IMR-90 (cell line): ENCODE measurements around the gene COX5B. TPM values are rescaled to one million over a fixed set of nuclear protein-coding genes. Genes with fewer than 3 reads are reported as not detected.

ENCODE experiments used
- ATAC-seq: fragments of 200-7000 bp; cut with Tn5 transposase; 2 replicates; pipeline ENCODE4 v1.9.1; 2020; ENCODE audit warnings: low read depth, mild to moderate bottlenecking, moderate library complexity
- BruUV-seq: library from RNA; stranded (reverse); fragments of 400-500 nt; replicated peaks from 2 replicates; lab custom pipeline; 2021; lab: Mats Ljungman, UMichigan
- CTCF ChIA-PET: fragments of 300-600 bp; formaldehyde crosslinking; extraction: SDS; loops from one replicate; lab custom pipeline; 2021; ENCODE audit warnings: antibody characterized with exemption; lab: Yijun Ruan, JAX
- POLR2A ChIA-PET: fragments of 300-600 bp; sonication (Branson Sonifier 250); formaldehyde crosslinking; loops from one replicate; lab custom pipeline; 2022; ENCODE audit warnings: antibody characterized with exemption; ENCODE audit not compliant: unreplicated experiment; lab: Charles Lee
- DNase-seq: peaks from one replicate; pipeline ENCODE4 v3.0.0; 2013
- H2AFZ ChIP-seq: replicated peaks from 2 replicates; pipeline ENCODE3; 2013; ENCODE audit warnings: low read length, mild to moderate bottlenecking; ENCODE audit not compliant: poor library complexity
- H2AK5ac ChIP-seq: 2 replicates; pipeline ENCODE4 v1.6.1; 2013; ENCODE audit warnings: low read depth, low read length, inconsistent platforms
- H2AK9ac ChIP-seq: replicated peaks from 2 replicates; pipeline ENCODE3; 2013; ENCODE audit warnings: mild to moderate bottlenecking, low read depth, low read length, moderate library complexity; ENCODE audit not compliant: poor library complexity
- H2BK120ac ChIP-seq: 2 replicates; pipeline ENCODE4 v1.6.1; 2013; ENCODE audit warnings: low read depth, low read length, inconsistent platforms
- H2BK15ac ChIP-seq: 3 replicates; pipeline ENCODE4 v1.6.1; 2013; ENCODE audit warnings: low read depth, low read length, inconsistent platforms
- H2BK20ac ChIP-seq: 2 replicates; pipeline ENCODE4 v1.6.1; 2013; ENCODE audit warnings: low read depth, mild to moderate bottlenecking, inconsistent platforms, low read length, moderate library complexity
- H2BK5ac ChIP-seq: 2 replicates; pipeline ENCODE4 v1.6.1; 2013; ENCODE audit warnings: mild to moderate bottlenecking, low read depth, low read length, inconsistent platforms; ENCODE audit not compliant: poor library complexity, severe bottlenecking
- H3K14ac ChIP-seq: replicated peaks from 2 replicates; pipeline ENCODE4 v1.6.1; 2013; ENCODE audit warnings: low read depth, low read length, inconsistent platforms
- H3K18ac ChIP-seq: 2 replicates; pipeline ENCODE4 v1.6.1; 2013; ENCODE audit warnings: low read depth, low read length, control low read depth
- H3K23ac ChIP-seq: 2 replicates; pipeline ENCODE4 v1.6.1; 2013; ENCODE audit warnings: low read depth, low read length, inconsistent platforms
- H3K27ac ChIP-seq: 2 replicates; pipeline ENCODE4 v1.5.1; 2013; ENCODE audit warnings: mild to moderate bottlenecking, control low read depth, low read length; ENCODE audit not compliant: insufficient read depth
- H3K27me3 ChIP-seq: 2 replicates; pipeline ENCODE4 v1.6.1; 2013; ENCODE audit warnings: low read length; ENCODE audit not compliant: control insufficient read depth, insufficient read depth
- H3K36me3 ChIP-seq: 2 replicates; pipeline ENCODE4 v1.6.1; 2013; ENCODE audit warnings: low read length, mixed read lengths; ENCODE audit not compliant: control insufficient read depth, insufficient read depth
- H3K4ac ChIP-seq: 2 replicates; pipeline ENCODE4 v1.6.1; 2013; ENCODE audit warnings: low read depth, low read length, inconsistent platforms
- H3K4me1 ChIP-seq: 2 replicates; pipeline ENCODE4 v1.6.1; 2013; ENCODE audit warnings: low read length, mixed read lengths; ENCODE audit not compliant: control insufficient read depth, insufficient read depth
- H3K4me2 ChIP-seq: 2 replicates; pipeline ENCODE4 v1.6.1; 2013; ENCODE audit warnings: low read depth, mild to moderate bottlenecking, control low read depth, low read length, moderate library complexity
- H3K4me3 ChIP-seq: 2 replicates; pipeline ENCODE4 v1.5.1; 2013; ENCODE audit warnings: low read depth, mild to moderate bottlenecking, control low read depth, low read length, moderate library complexity; ENCODE audit not compliant: insufficient read depth
- H3K56ac ChIP-seq: 2 replicates; pipeline ENCODE4 v1.6.1; 2013; ENCODE audit warnings: low read length, inconsistent platforms; ENCODE audit not compliant: insufficient read depth; ENCODE audit errors: extremely low read depth
- H3K79me1 ChIP-seq, 2 experiments: 2 replicates each; pipeline ENCODE4 v1.6.1; 2013; ENCODE audit warnings: low read length in 2 of 2, inconsistent platforms in 1 of 2, low read depth in 1 of 2
- H3K9ac ChIP-seq: 2 replicates; pipeline ENCODE4 v1.6.1; 2013; ENCODE audit warnings: low read depth, low read length, control low read depth
- H3K9me1 ChIP-seq: 2 replicates; pipeline ENCODE4 v1.6.1; 2013; ENCODE audit warnings: low read length, inconsistent platforms; ENCODE audit not compliant: insufficient read depth
- H3K9me3 ChIP-seq: 2 replicates; pipeline ENCODE4 v1.6.1; 2013; ENCODE audit warnings: low read length; ENCODE audit not compliant: control insufficient read depth, insufficient read depth
- H4K20me1 ChIP-seq: 2 replicates; pipeline ENCODE4 v1.6.1; 2013; ENCODE audit warnings: low read length, inconsistent platforms; ENCODE audit not compliant: insufficient read depth
- H4K5ac ChIP-seq: 2 replicates; pipeline ENCODE4 v1.6.1; 2013; ENCODE audit warnings: mild to moderate bottlenecking, low read depth, low read length, control low read depth
- H4K8ac ChIP-seq, 2 experiments: 2 replicates each; pipeline ENCODE4 v1.6.1; 2013; ENCODE audit warnings: low read depth in 2 of 2, low read length in 2 of 2, control low read depth in 1 of 2, inconsistent platforms in 1 of 2
- H4K91ac ChIP-seq: 2 replicates; pipeline ENCODE4 v1.6.1; 2013; ENCODE audit warnings: low read depth, low read length, inconsistent platforms; ENCODE audit not compliant: insufficient read depth
- BHLHE40 ChIP-seq: fragments of 150-350 bp; IDR thresholded peaks from 2 replicates; pipeline ENCODE4 v1.6.1; 2016; ENCODE audit warnings: mild to moderate bottlenecking, low read depth, low read length
- CEBPB ChIP-seq: IDR thresholded peaks from 2 replicates; pipeline ENCODE4 v1.6.1; 2012; ENCODE audit warnings: low read depth, low read length, improper control_type of control experiment
- MAFK ChIP-seq: IDR thresholded peaks from 2 replicates; pipeline ENCODE4 v1.6.1; 2012; ENCODE audit warnings: low read depth, low read length, improper control_type of control experiment
- MAZ ChIP-seq: IDR thresholded peaks from 2 replicates; pipeline ENCODE4 v1.6.1; 2012; ENCODE audit warnings: low read depth, mild to moderate bottlenecking, low read length, improper control_type of control experiment, moderate library complexity, borderline replicate concordance
- MXI1 ChIP-seq: IDR thresholded peaks from 2 replicates; pipeline ENCODE4 v1.6.1; 2012; ENCODE audit warnings: low read depth, mild to moderate bottlenecking, low read length, moderate library complexity, borderline replicate concordance
- NFE2L2 ChIP-seq: fragments of 150-350 bp; IDR thresholded peaks from 2 replicates; pipeline ENCODE4 v1.6.1; 2016; ENCODE audit warnings: low read depth, mild to moderate bottlenecking, low read length
- POLR2A ChIP-seq: IDR thresholded peaks from 2 replicates; pipeline ENCODE4 v1.6.1; 2012; ENCODE audit warnings: mild to moderate bottlenecking, low read depth, low read length
- RAD21 ChIP-seq: IDR thresholded peaks from 2 replicates; pipeline ENCODE4 v1.6.1; 2012; ENCODE audit warnings: low read length, improper control_type of control experiment
- RFX5 ChIP-seq: IDR thresholded peaks from 2 replicates; pipeline ENCODE4 v1.8.0; 2012; ENCODE audit warnings: low read depth, mild to moderate bottlenecking, low read length, moderate library complexity
- SMC3 ChIP-seq: fragments of 150-350 bp; IDR thresholded peaks from 2 replicates; pipeline ENCODE4 v1.6.1; 2016; ENCODE audit warnings: low read depth, mild to moderate bottlenecking, antibody characterized with exemption, low read length, moderate library complexity
- WGBS, 2 experiments: methylation state at CpG; one replicate each; pipeline versions ENCODE4 v1.1.5 to v1.1.7; 2013; ENCODE audit warnings: missing lambda C conversion rate in 2 of 2; ENCODE audit not compliant: insufficient read length in 1 of 2; ENCODE audit errors: extremely low coverage in 2 of 2; 5-methylcytosine and 5-hydroxymethylcytosine counted together
- dilution Hi-C: fragments of 300-500 bp; cut with HindIII; formaldehyde crosslinking; loops from one replicate; pipeline ENCODE4 v1.14.3; 2018; ENCODE audit warnings: low sequenced_read_pairs; ENCODE audit not compliant: unreplicated experiment
- in situ Hi-C: fragments of 300-500 bp; cut with MboI; formaldehyde crosslinking; loops from 3 replicates; pipeline ENCODE4 v1.14.3; 2019; ENCODE audit warnings: low sequenced_read_pairs, inconsistent platforms, mixed read lengths
- intact Hi-C: fragments of 100-400 bp; cut with micrococcal nuclease; formaldehyde crosslinking; loops from 2 replicates; pipeline ENCODE4 v1.10.0; 2022
- polyA plus RNA-seq, 3 experiments: library from polyadenylated mRNA; depleted of rRNA; stranded (reverse); fragments of >200 nt; gene quantifications; 2 replicates each; pipeline ENCODE4 v1.2.3, GENCODE V29; 2012; ENCODE audit warnings: low replicate concordance in 1 of 3
- total RNA-seq: library from RNA; depleted of rRNA; stranded (reverse); fragments of >200 nt; gene quantifications from 2 replicates; pipeline ENCODE4 v1.2.3, GENCODE V29; 2012
- TF ChIP-seq, protein P1 (sequence below): fragments of 150-350 bp; IDR thresholded peaks from 2 replicates; pipeline ENCODE4 v1.6.1; 2017; ENCODE audit warnings: mild to moderate bottlenecking, antibody characterized with exemption, low read length, low read depth
- TF ChIP-seq, protein P2 (sequence below): conservative IDR thresholded peaks from 2 replicates; pipeline ENCODE4 v1.5.1; 2012; ENCODE audit warnings: mild to moderate bottlenecking, low read depth, low read length, improper control_type of control experiment
- TF ChIP-seq, protein P3 (sequence below): fragments of 150-350 bp; IDR thresholded peaks from 2 replicates; pipeline ENCODE4 v1.6.1; 2016; ENCODE audit warnings: low read depth, mild to moderate bottlenecking, low read length, moderate library complexity, borderline replicate concordance

The COX5B gene
- total and polyA plus RNA-seq, 2 of the 4 experiments (the other 2 are of a cell fraction) = 140 to 272 TPM

DNA sequence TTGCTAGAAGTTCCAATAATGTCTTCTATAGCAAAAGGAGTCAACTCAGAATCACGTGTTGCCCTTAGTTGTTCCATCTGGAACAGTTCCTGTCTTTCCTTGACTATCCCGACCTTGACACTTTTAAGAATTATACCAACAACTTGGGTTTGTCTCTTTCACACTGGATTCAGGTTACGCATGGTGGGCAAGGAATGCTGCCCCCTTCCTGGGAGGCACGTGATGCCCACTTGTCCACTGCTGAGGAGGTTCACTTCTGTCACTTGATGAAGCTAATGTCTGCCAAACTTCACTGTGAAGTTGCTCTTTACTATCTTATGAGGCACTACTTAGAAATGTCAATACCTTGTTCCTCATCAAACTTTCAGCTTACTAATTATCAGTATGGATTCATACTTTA, 5.3 kb downstream of the COX5B start:
- in situ Hi-C loops = loop anchor here (25.0 kb wide), 1 partner anchor 1589 kb away; no protein-coding TSS in a partner anchor
- Histone ChIP-seq H3K4me1 (peaks cover 2% of the 10 kb centered on the region), H4K20me1 (no peaks in the 10 kb centered on the region), H3K79me1 (peaks cover 13 to 16% of the 10 kb centered on the region in 2 experiments), H4K5ac (no peak overlapping the region), H3K36me3 (peaks cover 33% of the 10 kb centered on the region), H2BK5ac (no peak overlapping the region), H3K9ac (no peak overlapping the region), H3K18ac (no peak overlapping the region), H4K8ac (no peak overlapping the region), H3K27ac (no peak overlapping the region), H3K9me3 (peaks cover 15% of the 10 kb centered on the region), H2BK20ac (no peak overlapping the region), H3K14ac (no peak overlapping the region), H2BK120ac (no peak overlapping the region), H3K4me2 (no peak overlapping the region), H3K9me1 (peaks cover 3% of the 10 kb centered on the region; the same call in 1 of the 2 replicates), H3K56ac (no peak overlapping the region), H4K91ac (no peak overlapping the region), H2AFZ (no peak overlapping the region), H2BK15ac (no peak overlapping the region), H2AK9ac (no peak overlapping the region), H3K27me3 (no peaks in the 10 kb centered on the region), H2AK5ac (no peak overlapping the region), H3K4me3 (no peak overlapping the region), H3K4ac (no peak overlapping the region), H3K23ac (no peak overlapping the region)
- POLR2A ChIA-PET = no interaction called here
- intact Hi-C loops = no loop called here
- WGBS, 2 experiments = 100% methylated on average over 2 of the region's 4 CpGs; no CpG with 5 or more reads in 1 of the 2 experiments
- CTCF ChIA-PET = interaction anchor here (0.8 kb wide), 1 partner anchor 11 kb away, joined by 3 read pairs; no protein-coding TSS in a partner anchor
- dilution Hi-C loops = no loop called here
- no TSS peak for BruUV-seq
- ATAC-seq (no peak), DNase-seq (no peak)
- TF ChIP-seq, protein P1, sequence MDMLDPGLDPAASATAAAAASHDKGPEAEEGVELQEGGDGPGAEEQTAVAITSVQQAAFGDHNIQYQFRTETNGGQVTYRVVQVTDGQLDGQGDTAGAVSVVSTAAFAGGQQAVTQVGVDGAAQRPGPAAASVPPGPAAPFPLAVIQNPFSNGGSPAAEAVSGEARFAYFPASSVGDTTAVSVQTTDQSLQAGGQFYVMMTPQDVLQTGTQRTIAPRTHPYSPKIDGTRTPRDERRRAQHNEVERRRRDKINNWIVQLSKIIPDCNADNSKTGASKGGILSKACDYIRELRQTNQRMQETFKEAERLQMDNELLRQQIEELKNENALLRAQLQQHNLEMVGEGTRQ = no peak
- TF ChIP-seq SMC3 (no peak), MXI1 (no peak), MAFK (no peak), POLR2A (no peak), RFX5 (no peak), NFE2L2 (no peak), MAZ (no peak), CEBPB (no peak), RAD21 (no peak), BHLHE40 (no peak)
- TF ChIP-seq, protein P2, sequence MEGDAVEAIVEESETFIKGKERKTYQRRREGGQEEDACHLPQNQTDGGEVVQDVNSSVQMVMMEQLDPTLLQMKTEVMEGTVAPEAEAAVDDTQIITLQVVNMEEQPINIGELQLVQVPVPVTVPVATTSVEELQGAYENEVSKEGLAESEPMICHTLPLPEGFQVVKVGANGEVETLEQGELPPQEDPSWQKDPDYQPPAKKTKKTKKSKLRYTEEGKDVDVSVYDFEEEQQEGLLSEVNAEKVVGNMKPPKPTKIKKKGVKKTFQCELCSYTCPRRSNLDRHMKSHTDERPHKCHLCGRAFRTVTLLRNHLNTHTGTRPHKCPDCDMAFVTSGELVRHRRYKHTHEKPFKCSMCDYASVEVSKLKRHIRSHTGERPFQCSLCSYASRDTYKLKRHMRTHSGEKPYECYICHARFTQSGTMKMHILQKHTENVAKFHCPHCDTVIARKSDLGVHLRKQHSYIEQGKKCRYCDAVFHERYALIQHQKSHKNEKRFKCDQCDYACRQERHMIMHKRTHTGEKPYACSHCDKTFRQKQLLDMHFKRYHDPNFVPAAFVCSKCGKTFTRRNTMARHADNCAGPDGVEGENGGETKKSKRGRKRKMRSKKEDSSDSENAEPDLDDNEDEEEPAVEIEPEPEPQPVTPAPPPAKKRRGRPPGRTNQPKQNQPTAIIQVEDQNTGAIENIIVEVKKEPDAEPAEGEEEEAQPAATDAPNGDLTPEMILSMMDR = no peak
- TF ChIP-seq, protein P3, sequence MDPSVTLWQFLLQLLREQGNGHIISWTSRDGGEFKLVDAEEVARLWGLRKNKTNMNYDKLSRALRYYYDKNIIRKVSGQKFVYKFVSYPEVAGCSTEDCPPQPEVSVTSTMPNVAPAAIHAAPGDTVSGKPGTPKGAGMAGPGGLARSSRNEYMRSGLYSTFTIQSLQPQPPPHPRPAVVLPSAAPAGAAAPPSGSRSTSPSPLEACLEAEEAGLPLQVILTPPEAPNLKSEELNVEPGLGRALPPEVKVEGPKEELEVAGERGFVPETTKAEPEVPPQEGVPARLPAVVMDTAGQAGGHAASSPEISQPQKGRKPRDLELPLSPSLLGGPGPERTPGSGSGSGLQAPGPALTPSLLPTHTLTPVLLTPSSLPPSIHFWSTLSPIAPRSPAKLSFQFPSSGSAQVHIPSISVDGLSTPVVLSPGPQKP = no peak
